ENCODE results near the gene THADA.

- TF ChIP-seq CTCF (IDR thresholded peaks at IDR 0.05; ENCODE audit: low read depth, low read length) (no peak), EZH2phosphoT487 (IDR thresholded peaks at IDR 0.05; ENCODE audit: low read depth) (no peak)
Observed at GRCh38 chr2:43240766-43241150, 355.1 kb downstream of the THADA start.
